Body of pancreas (tissue), 4 donors: ENCODE data around the gene RTRAF.

Experiments used
- CTCF ChIP-seq, 7 experiments: fragments of 450-650 bp in 4 of 7; fragments of 200-600 bp in 3 of 7; sonication (generic) in 3 of 7; IDR thresholded peaks; one replicate each; pipeline ENCODE4 v1.5.1; 2016 to 2019; ENCODE audit warnings: antibody characterized with exemption in 7 of 7
- POLR2A ChIP-seq, 3 donors: fragments of 450-650 bp; IDR thresholded peaks; one replicate each; pipeline ENCODE4 v1.6.1; 2016; ENCODE audit warnings: antibody characterized with exemption in 3 of 3, mild to moderate bottlenecking in 2 of 3

GRCh38 chr14:52025310-52025709, 36.0 kb downstream of the RTRAF start:
- no peak for TF ChIP-seq CTCF (IDR thresholded peaks at IDR 0.05)
- no peak for TF ChIP-seq POLR2A (IDR thresholded peaks at IDR 0.05)
